Liver (tissue), 3 donors: ENCODE results near the gene AFM.

Source experiments
- CTCF ChIP-seq: fragments of 150-350 bp; IDR thresholded peaks from 2 replicates; pipeline ENCODE4 v1.5.1; 2017; ENCODE audit warnings: improper control_type of control experiment, low read depth, low read length; ENCODE audit not compliant: missing input control
- GABPA ChIP-seq, 2 donors: IDR thresholded peaks in 1 of 2; conservative IDR thresholded peaks in 1 of 2; 2 replicates each; pipeline ENCODE4 v1.6.1; 2016; ENCODE audit warnings: antibody characterized with exemption in 2 of 2, mild to moderate bottlenecking in 1 of 2, moderate library complexity in 1 of 2
- JUND ChIP-seq, 2 donors: IDR thresholded peaks; 2 replicates each; pipeline ENCODE4 v1.6.1; 2016; ENCODE audit warnings: antibody characterized with exemption in 2 of 2
- MAX ChIP-seq: IDR thresholded peaks from 2 replicates; pipeline ENCODE4 v1.6.1; 2016; ENCODE audit warnings: antibody characterized with exemption
- REST ChIP-seq: IDR thresholded peaks from 2 replicates; pipeline ENCODE4 v1.6.1; 2016; ENCODE audit warnings: antibody characterized with exemption, mild to moderate bottlenecking
- donor health status: healthy.
- donor health status: healthy.

- TF ChIP-seq GABPA (IDR thresholded peaks at IDR 0.05 in 1 of 2, conservative IDR thresholded peaks at IDR 0.05 in 1 of 2) (no peak), JUND (IDR thresholded peaks at IDR 0.05) (no peak), CTCF (no peak), MAX (no peak), REST (no peak)
These were observed 27.1 kb downstream of the AFM start for GRCh38 chr4:73508651-73509050.
